Measurements from ENCODE around the gene WDR72. TPM values are rescaled to one million over a fixed set of nuclear protein-coding genes. Genes with fewer than 3 reads are reported as not detected.

WDR72 gene
- total and polyA plus RNA-seq, 2 of the 8 experiments (the other 6 are each of a cell fraction or from before 2014, with no cell fraction given): 1.2 to 1.9 TPM

- Histone ChIP-seq H2BK120ac (replicated peaks; ENCODE audit: low read depth, low read length) (no peak overlapping the region), H3K9me3 (ENCODE audit: insufficient read depth in 2 of 2, low read depth in 1 of 2, low read length in 1 of 2) (peaks cover 7% of the 10 kb centered on the region in 2 experiments; a peak in 2 of 4 replicates), H3K23ac (ENCODE audit: insufficient read length) (no peak overlapping the region), H2BK12ac (ENCODE audit: low read depth, low read length) (no peak overlapping the region), H3K23me2 (ENCODE audit: low read depth, low read length) (no peaks in the 10 kb centered on the region), H2BK5ac (ENCODE audit: low read depth, low read length) (no peak overlapping the region), H3K9ac (replicated peaks in 1 of 4; ENCODE audit: extremely low read depth in 1 of 4, low read depth in 3 of 4, low read length in 3 of 4) (no peak overlapping the region), H4K8ac (ENCODE audit: extremely low read depth, insufficient read depth, low read length) (no peak overlapping the region), H3K4me3 (ENCODE audit: extremely low read depth in 1 of 4, insufficient read depth in 2 of 4, low read depth in 3 of 4, low read length in 4 of 4) (no peak overlapping the region), H3K27ac (ENCODE audit: low read depth, low read length) (no peak overlapping the region), H3K14ac (ENCODE audit: insufficient read length) (no peak overlapping the region), H3K18ac (ENCODE audit: extremely low read depth, low read length) (no peak overlapping the region), H3K4me1 (replicated peaks in 1 of 4; ENCODE audit: control insufficient read depth in 3 of 4, insufficient read depth in 4 of 4, low read length in 3 of 4) (no peaks in the 10 kb centered on the region), H3K56ac (replicated peaks; ENCODE audit: insufficient read length, low read depth, low read length) (no peak overlapping the region), H3K27me3 (replicated peaks in 1 of 4; ENCODE audit: control insufficient read depth in 3 of 4, extremely low read depth in 1 of 4, insufficient read depth in 3 of 4, low read length in 3 of 4) (no peaks in the 10 kb centered on the region), H3K79me1 (ENCODE audit: low read depth, low read length) (no peaks in the 10 kb centered on the region), H4K5ac (ENCODE audit: insufficient read length, low read depth, low read length) (no peak overlapping the region), H3K4ac (replicated peaks; ENCODE audit: insufficient read length, low read depth, low read length) (no peak overlapping the region), H2AK5ac (ENCODE audit: low read depth, low read length) (no peak overlapping the region), H2AFZ (ENCODE audit: low read length) (no peak overlapping the region), H4K91ac (replicated peaks; ENCODE audit: insufficient read length, low read length) (no peak overlapping the region), H2BK20ac (ENCODE audit: low read length) (no peak overlapping the region), H3K4me2 (ENCODE audit: insufficient read depth in 1 of 2, low read depth in 2 of 2, low read length in 2 of 2) (no peak overlapping the region), H2BK15ac (ENCODE audit: low read length) (no peak overlapping the region), H3K79me2 (ENCODE audit: control insufficient read depth in 1 of 2, insufficient read depth in 2 of 2, low read length in 2 of 2) (no peaks in the 10 kb centered on the region), H3K36me3 (ENCODE audit: control insufficient read depth in 2 of 4, insufficient read depth in 4 of 4, low read length in 3 of 4) (no peaks in the 10 kb centered on the region), H4K20me1 (replicated peaks in 1 of 2; ENCODE audit: control insufficient read depth in 1 of 2, insufficient read depth in 2 of 2, low read length in 2 of 2) (no peaks in the 10 kb centered on the region)
- ChIA-PET POLR2A (ENCODE audit: partially characterized antibody) (no interaction called here), CTCF (ENCODE audit: partially characterized antibody) (no interaction called here)
- no peak for DNase-seq (ENCODE audit: low read depth in 1 of 2, low spot score in 2 of 2)
- WGBS, 2 experiments (ENCODE audit: extremely low coverage in 1 of 2, insufficient coverage in 1 of 2, insufficient read length in 1 of 2, insufficient replicate concordance in 2 of 2, low coverage in 1 of 2, low lambda C conversion rate in 2 of 2, missing lambda C conversion rate in 1 of 2): 92% methylated on average over 2 of the region's 2 CpGs; no CpG with 5 or more reads in 1 of the 2 experiments
- FAIRE-seq: no peak
- no peak for TF ChIP-seq GTF2F1 (IDR thresholded peaks at IDR 0.05; ENCODE audit: borderline replicate concordance, low read depth, low read length)
- TF ChIP-seq CBX5 (IDR thresholded peaks at IDR 0.05; ENCODE audit: low read depth, low read length): no peak
- TF ChIP-seq ZNF274 (IDR thresholded peaks at IDR 0.05; ENCODE audit: borderline replicate concordance, extremely low read depth, low read length): no peak
- no peak for TF ChIP-seq RNF2 (IDR thresholded peaks at IDR 0.05; ENCODE audit: borderline replicate concordance, low read depth, low read length, missing control alignments, poor library complexity, severe bottlenecking)
- TF ChIP-seq, protein P1, sequence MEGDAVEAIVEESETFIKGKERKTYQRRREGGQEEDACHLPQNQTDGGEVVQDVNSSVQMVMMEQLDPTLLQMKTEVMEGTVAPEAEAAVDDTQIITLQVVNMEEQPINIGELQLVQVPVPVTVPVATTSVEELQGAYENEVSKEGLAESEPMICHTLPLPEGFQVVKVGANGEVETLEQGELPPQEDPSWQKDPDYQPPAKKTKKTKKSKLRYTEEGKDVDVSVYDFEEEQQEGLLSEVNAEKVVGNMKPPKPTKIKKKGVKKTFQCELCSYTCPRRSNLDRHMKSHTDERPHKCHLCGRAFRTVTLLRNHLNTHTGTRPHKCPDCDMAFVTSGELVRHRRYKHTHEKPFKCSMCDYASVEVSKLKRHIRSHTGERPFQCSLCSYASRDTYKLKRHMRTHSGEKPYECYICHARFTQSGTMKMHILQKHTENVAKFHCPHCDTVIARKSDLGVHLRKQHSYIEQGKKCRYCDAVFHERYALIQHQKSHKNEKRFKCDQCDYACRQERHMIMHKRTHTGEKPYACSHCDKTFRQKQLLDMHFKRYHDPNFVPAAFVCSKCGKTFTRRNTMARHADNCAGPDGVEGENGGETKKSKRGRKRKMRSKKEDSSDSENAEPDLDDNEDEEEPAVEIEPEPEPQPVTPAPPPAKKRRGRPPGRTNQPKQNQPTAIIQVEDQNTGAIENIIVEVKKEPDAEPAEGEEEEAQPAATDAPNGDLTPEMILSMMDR (IDR thresholded peaks at IDR 0.05; ENCODE audit: control extremely low read depth in 1 of 3, insufficient read depth in 1 of 3, low read depth in 1 of 3, low read length in 3 of 3): no peak
- TF ChIP-seq, protein P2, sequence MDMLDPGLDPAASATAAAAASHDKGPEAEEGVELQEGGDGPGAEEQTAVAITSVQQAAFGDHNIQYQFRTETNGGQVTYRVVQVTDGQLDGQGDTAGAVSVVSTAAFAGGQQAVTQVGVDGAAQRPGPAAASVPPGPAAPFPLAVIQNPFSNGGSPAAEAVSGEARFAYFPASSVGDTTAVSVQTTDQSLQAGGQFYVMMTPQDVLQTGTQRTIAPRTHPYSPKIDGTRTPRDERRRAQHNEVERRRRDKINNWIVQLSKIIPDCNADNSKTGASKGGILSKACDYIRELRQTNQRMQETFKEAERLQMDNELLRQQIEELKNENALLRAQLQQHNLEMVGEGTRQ (IDR thresholded peaks at IDR 0.05; ENCODE audit: low read length): no peak
- TF ChIP-seq TEAD4 (IDR thresholded peaks at IDR 0.05; ENCODE audit: low read depth, low read length): no peak
- TF ChIP-seq RXRA (IDR thresholded peaks at IDR 0.05; ENCODE audit: insufficient read depth, low read depth, low read length): no peak
- TF ChIP-seq TAF7 (optimal IDR thresholded peaks at IDR 0.05; ENCODE audit: borderline replicate concordance, low read depth, low read length): no peak
- TF ChIP-seq MAFK (IDR thresholded peaks at IDR 0.05; ENCODE audit: low read depth, low read length): no peak
Measured at GRCh38 chr15:53786401-53786800, 26.9 kb upstream of the WDR72 start.
